GM23338 (cell line): ENCODE data around the gene NDUFB2. TPM values are rescaled to one million over a fixed set of nuclear protein-coding genes. Genes with fewer than 3 reads are reported as not detected.

Experiments
- REST ChIP-seq: IDR thresholded peaks from one replicate; pipeline ENCODE4 v1.6.1; 2018; ENCODE audit warnings: antibody characterized with exemption; ENCODE audit not compliant: unreplicated experiment
- STAT1 ChIP-seq: IDR thresholded peaks from one replicate; pipeline ENCODE4 v1.6.1; 2016; ENCODE audit warnings: antibody characterized with exemption; ENCODE audit not compliant: unreplicated experiment
- ZNF114 ChIP-seq: fragments of 250-450 bp; sonication (Bioruptor Pico); IDR thresholded peaks from 2 replicates; pipeline ENCODE4 v1.5.0; 2020; ENCODE audit warnings: mild to moderate bottlenecking, moderate library complexity
- ZNF331 ChIP-seq: fragments of 250-450 bp; sonication (Bioruptor Pico); IDR thresholded peaks from 2 replicates; pipeline ENCODE4 v1.5.0; 2020; ENCODE audit warnings: low read depth, mild to moderate bottlenecking, moderate library complexity
- polyA plus RNA-seq: library from polyadenylated mRNA; unstranded; fragments of >200 nt; fragmentation: Nextera tagmentation; extraction: Ambion mirVana; gene quantifications from 2 replicates; pipeline ENCODE4 v1.2.1, GENCODE V29; 2016
- total RNA-seq: library from RNA; depleted of rRNA; stranded (reverse); fragments of >200 nt; shearing (Covaris generic); gene quantifications from 2 replicates; pipeline ENCODE4 v1.2.3, GENCODE V29; 2014
- TF ChIP-seq, protein P1 (sequence below): fragments of 250-450 bp; sonication (Bioruptor Pico); IDR thresholded peaks from 2 replicates; pipeline ENCODE4 v1.5.0; 2020; ENCODE audit warnings: mild to moderate bottlenecking, moderate library complexity
- TF ChIP-seq, protein P2 (sequence below), 2 experiments: fragments of 200-600 bp in 1 of 2; sonication (generic) in 1 of 2; conservative IDR thresholded peaks; 2 replicates each; pipeline versions ENCODE4 v1.5.1 to v1.6.1; 2016 to 2017; ENCODE audit warnings: antibody characterized with exemption in 2 of 2, low read depth in 2 of 2, mild to moderate bottlenecking in 2 of 2, moderate library complexity in 1 of 2

The NDUFB2 gene
- total and polyA plus RNA-seq, 2 experiments from 2014 or later = 306 to 382 TPM

GRCh38 chr7:140734096-140734495 lies 37.6 kb downstream of the NDUFB2 start (continued):
- TF ChIP-seq, protein P1, sequence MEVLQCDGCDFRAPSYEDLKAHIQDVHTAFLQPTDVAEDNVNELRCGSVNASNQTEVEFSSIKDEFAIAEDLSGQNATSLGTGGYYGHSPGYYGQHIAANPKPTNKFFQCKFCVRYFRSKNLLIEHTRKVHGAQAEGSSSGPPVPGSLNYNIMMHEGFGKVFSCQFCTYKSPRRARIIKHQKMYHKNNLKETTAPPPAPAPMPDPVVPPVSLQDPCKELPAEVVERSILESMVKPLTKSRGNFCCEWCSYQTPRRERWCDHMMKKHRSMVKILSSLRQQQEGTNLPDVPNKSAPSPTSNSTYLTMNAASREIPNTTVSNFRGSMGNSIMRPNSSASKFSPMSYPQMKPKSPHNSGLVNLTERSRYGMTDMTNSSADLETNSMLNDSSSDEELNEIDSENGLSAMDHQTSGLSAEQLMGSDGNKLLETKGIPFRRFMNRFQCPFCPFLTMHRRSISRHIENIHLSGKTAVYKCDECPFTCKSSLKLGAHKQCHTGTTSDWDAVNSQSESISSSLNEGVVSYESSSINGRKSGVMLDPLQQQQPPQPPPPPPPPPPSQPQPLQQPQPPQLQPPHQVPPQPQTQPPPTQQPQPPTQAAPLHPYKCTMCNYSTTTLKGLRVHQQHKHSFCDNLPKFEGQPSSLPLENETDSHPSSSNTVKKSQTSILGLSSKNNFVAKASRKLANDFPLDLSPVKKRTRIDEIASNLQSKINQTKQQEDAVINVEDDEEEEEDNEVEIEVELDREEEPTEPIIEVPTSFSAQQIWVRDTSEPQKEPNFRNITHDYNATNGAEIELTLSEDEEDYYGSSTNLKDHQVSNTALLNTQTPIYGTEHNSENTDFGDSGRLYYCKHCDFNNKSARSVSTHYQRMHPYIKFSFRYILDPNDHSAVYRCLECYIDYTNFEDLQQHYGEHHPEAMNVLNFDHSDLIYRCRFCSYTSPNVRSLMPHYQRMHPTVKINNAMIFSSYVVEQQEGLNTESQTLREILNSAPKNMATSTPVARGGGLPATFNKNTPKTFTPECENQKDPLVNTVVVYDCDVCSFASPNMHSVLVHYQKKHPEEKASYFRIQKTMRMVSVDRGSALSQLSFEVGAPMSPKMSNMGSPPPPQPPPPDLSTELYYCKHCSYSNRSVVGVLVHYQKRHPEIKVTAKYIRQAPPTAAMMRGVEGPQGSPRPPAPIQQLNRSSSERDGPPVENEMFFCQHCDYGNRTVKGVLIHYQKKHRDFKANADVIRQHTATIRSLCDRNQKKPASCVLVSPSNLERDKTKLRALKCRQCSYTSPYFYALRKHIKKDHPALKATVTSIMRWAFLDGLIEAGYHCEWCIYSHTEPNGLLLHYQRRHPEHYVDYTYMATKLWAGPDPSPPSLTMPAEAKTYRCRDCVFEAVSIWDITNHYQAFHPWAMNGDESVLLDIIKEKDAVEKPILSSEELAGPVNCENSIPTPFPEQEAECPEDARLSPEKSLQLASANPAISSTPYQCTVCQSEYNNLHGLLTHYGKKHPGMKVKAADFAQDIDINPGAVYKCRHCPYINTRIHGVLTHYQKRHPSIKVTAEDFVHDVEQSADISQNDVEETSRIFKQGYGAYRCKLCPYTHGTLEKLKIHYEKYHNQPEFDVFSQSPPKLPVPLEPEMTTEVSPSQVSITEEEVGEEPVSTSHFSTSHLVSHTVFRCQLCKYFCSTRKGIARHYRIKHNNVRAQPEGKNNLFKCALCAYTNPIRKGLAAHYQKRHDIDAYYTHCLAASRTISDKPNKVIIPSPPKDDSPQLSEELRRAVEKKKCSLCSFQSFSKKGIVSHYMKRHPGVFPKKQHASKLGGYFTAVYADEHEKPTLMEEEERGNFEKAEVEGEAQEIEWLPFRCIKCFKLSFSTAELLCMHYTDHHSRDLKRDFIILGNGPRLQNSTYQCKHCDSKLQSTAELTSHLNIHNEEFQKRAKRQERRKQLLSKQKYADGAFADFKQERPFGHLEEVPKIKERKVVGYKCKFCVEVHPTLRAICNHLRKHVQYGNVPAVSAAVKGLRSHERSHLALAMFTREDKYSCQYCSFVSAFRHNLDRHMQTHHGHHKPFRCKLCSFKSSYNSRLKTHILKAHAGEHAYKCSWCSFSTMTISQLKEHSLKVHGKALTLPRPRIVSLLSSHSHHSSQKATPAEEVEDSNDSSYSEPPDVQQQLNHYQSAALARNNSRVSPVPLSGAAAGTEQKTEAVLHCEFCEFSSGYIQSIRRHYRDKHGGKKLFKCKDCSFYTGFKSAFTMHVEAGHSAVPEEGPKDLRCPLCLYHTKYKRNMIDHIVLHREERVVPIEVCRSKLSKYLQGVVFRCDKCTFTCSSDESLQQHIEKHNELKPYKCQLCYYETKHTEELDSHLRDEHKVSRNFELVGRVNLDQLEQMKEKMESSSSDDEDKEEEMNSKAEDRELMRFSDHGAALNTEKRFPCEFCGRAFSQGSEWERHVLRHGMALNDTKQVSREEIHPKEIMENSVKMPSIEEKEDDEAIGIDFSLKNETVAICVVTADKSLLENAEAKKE = no peak
- TF ChIP-seq ZNF331 (no peak), ZNF114 (CRISPR knock-in tag) (no peak), REST (no peak), STAT1 (no peak)
- TF ChIP-seq, protein P2, sequence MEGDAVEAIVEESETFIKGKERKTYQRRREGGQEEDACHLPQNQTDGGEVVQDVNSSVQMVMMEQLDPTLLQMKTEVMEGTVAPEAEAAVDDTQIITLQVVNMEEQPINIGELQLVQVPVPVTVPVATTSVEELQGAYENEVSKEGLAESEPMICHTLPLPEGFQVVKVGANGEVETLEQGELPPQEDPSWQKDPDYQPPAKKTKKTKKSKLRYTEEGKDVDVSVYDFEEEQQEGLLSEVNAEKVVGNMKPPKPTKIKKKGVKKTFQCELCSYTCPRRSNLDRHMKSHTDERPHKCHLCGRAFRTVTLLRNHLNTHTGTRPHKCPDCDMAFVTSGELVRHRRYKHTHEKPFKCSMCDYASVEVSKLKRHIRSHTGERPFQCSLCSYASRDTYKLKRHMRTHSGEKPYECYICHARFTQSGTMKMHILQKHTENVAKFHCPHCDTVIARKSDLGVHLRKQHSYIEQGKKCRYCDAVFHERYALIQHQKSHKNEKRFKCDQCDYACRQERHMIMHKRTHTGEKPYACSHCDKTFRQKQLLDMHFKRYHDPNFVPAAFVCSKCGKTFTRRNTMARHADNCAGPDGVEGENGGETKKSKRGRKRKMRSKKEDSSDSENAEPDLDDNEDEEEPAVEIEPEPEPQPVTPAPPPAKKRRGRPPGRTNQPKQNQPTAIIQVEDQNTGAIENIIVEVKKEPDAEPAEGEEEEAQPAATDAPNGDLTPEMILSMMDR (conservative IDR thresholded peaks at IDR 0.05; ENCODE audit: low read depth in 2 of 2) = no peak
